ENCODE data around the gene WDFY4.

GRCh38 chr10:48894911-48895802 lies 210.5 kb downstream of the WDFY4 start:
- TF ChIP-seq CTCF (conservative IDR thresholded peaks at IDR 0.05; ENCODE audit: low read length): no peak
- no peak for TF ChIP-seq EZH2phosphoT487 (IDR thresholded peaks at IDR 0.05; ENCODE audit: borderline replicate concordance)
